Measurements from ENCODE around the gene RAD51D.
"Not testable (repeated sequence)": the region's sequence is repeated elsewhere in the genome, so short reads cannot be mapped to it uniquely, and the experiment has no call there.

The RAD51D gene

GRCh38 chr17:35119370-35120165 is at the start of gene RAD51D:
RAD51D (minus strand) TSS chr17:35119860; CDS start chr17:35119613, 247 bp downstream.
- DNase-seq, result no peak

GRCh38 chr17:35167666-35168065 is 48.0 kb upstream of the RAD51D start:
- DNase-seq, result no peak

DNA sequence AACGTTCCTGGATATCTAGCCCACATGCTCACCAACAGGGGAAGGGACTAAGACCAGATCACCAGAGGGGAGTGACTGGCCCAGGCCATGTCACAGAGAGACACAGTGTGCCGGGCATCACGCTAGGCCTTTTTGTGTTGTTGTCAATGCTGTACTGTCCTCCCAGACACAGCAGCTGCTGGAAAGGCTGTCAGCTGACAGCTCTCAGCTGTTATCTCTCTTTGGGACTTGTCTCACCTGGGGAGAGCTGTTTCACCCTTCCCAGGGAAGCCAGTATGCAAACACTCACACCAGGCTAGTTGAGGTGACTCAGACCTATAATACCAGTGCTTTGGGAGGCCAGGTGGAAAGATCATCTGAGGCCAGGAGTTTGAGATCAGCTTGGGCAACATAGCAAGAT is 47.4 kb upstream of the RAD51D start:
- DNase-seq, result no peak

DNA sequence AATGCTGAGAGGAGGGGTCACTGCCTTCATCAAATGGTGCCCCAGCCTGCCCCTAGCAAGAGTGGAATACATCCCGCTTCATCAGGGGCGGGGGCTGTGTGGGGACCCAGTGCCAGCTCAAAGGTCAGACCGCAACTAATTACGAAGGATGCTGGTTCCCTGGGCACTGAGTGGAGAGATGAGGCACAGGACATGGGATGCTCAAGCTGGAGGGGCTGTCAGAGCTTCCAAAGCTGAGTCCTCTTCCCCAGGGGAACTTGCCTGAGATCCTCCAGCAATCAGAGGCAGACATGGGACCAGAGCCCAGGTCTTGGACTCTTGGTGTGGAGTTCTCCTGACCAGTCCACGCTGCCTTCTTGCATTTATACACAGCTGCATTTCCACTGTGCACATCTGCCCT is 46.9 kb upstream of the RAD51D start:
- DNase-seq, result no peak

DNA sequence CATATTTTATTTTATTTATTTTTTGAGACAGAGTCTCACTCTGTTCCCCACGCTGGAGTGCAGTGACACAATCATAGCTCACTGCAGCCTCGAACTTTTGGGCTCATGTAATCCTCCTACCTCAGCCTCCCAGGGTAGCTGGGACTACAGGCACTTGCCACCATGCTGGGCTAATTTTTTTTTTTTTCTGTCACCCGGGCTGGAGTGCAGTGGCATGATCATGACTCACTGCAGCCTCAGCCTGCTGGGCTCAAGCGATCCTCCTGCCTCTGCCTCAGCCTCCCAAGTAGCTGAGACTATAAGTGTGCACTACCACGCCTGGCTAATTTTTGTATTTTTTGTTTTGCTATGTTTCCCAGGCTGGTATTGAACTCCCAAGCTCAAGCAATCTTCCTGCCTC is 45.1 kb upstream of the RAD51D start:
- no peak for DNase-seq

- DNase-seq, result no peak
Observed at GRCh38 chr17:35163886-35164285, 44.2 kb upstream of the RAD51D start.

DNA sequence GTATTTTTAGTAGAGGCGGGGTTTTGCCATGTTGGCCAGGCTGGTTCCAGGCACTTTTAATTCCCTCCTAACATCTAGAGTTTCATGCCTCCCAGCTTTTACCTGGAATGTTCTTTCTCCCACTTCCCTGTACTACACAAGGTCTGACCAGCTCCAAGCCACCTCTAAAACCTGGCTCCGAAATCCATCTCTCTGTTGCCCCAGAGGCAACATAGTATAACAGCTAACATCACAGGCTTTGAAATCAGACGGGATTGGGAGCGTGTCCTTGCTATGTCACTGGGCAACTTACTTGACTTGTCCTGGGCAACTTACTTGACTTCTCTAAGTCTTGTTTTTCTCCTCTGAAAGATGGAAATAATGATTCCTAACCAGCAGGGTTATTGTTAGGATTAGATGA is 43.1 kb upstream of the RAD51D start:
- DNase-seq, result no peak

DNA sequence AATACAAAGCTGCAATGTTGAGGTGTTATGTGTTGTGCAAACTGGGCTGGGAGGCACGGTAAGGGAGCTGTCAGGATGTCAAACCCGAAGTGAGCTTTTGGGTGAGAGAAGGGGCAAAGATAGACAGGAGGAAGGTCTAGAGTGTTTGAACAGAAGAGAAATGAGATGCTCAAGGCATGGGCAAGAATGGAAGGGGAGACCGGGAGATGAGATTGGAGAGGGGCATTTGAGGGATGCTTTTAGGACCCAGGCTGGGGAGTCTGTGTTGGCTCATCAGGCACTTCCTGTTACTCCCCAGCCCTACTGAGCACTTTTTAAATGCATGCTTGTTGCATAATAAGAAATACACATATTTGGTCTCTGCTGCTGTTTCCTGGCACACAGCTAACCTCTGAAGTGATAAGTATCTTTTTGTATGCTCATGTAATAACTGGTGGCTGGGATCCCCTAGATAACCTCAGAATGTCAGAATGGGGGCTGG is 41.7 kb upstream of the RAD51D start:
- DNase-seq, result no peak

DNA sequence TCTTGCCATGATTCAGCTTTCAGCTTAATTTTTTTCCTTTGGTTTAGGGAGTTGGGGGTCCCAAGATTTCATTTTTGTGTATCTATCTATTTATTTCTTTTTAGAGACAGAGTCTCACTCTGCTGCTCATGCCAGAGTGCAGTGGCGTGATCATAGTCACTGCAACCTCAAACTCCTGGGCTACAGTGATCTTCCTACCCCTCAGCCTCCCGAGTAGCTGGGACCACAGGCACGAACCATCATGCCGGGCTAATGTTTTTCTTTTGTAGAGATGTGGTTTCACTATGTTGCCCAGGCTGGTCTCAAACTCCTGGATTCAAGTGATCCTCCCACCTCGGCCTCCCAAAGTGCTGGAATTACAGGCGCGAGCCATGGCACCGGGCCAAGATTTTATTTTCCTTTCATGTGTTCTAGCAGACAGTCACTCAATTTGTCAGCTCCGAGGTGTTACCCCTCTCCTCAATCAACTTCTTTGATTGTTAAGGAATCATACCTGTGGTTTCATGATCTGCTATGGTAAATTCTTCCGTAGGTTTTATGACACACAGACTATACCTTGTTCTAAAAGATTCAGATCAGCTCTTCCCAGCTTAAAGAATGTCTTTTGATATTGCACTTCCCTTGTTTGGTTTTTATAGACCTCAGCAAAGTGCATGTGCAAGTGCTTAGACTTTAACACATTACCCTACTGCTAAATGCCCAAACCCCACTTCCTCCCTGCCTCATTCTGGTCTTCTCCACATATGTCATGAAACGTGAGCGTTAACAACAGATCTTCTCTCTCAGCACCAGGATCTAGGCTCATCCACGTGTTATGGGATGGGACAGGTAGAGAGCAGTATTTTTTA is 40.9 kb upstream of the RAD51D start:
- no peak for DNase-seq

DNA sequence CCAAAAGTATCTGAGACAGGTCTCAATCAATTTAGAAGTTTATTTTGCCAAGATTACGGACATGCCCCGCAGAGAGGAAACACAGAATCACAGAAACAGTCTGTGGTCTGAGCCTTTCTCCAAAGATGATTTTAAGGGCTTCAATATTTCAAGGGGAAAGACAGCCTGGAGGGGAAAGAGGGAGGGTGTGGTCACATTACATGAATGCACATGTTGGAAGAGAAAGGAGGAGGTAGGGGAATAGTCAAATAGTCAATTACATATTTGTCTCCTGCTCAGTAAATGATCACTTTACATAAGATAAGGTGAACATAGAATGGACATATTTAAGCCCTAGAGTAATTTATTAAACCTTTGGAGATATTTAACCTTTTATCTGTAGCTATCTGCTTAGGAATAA is 40.3 kb upstream of the RAD51D start:
- no peak for DNase-seq

- no peak for DNase-seq
Observed at GRCh38 chr17:35155246-35155645, 35.6 kb upstream of the RAD51D start.

DNA sequence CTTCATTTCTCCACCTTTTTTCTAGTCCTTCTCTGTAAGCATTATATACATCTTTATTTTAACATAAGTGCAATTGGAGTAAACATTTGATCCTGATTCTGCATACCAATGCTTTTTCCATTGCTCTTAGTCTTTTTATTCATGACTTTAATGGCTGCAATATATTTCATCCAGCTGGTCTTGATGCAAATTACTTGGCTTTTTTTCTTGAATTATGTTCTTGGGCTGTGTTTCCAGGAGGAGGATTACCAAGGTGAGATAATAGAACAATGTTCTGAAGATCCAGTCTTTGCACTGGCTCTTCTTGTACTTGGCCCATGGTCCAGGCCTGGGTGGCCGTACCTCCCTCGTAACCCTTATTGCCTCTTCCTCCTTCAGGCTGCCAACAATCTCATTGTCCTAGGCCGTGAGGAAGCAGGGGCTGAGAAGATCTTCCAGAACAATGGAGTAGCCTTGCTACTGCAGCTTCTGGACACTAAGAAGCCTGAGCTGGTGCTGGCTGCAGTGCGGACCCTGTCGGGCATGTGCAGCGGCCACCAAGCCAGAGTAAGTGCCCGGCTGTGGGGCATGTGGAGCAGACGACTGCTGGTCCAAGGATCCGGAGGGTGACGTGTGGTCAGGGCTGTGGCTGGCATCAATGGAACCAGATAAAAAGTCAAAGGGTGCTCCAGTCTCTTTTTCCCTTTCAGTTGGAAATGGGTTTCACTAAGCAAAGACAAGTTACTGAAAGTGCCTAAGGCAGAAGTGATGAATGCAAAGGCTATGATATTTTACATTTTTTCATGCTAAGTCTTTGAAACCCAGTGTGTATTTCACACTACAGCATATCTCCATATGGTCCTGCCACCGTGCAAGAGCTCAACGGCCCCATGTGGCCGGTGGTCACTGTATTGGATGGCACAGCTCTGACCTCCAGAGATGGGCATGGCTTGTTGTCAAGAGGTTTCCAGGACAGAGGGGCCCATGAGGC is 34.8 kb upstream of the RAD51D start:
- no peak for DNase-seq

DNA sequence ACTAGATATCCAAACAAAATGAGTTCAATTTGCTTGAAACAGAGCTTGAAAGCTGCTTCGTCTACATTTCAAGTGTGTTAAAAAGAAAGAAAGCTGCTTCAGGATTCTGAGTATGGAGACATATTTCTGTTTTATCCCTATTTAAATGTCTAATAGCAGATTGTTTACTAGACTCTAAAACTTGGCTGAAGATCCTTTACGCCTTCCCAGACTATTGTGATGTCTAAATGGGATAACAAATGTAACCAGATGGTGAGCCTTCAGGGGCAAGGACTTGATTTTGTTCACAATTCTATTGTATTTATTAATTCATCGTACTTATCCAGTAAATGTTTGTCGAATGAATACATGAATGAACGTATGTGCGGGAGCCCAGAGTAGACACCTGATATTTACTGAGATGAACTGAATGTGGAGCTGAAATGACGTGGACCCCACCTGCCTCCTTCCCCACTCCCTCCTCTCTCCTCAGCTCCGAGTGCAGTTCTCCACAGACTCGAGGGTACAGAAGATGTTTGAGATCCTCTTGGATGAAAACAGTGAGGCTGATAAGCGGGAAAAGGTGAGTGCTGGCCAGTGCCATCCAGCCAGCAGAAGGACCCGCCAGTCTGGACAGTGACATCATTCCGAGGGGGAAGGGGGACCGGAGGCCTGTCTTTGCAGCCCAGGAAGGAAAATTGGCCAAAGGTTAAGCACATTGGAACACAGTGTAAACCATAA is 32.9 kb upstream of the RAD51D start:
- no peak for DNase-seq

- not testable (repeated sequence) for DNase-seq
Observed at GRCh38 chr17:35151080-35151479, 31.4 kb upstream of the RAD51D start.

DNA sequence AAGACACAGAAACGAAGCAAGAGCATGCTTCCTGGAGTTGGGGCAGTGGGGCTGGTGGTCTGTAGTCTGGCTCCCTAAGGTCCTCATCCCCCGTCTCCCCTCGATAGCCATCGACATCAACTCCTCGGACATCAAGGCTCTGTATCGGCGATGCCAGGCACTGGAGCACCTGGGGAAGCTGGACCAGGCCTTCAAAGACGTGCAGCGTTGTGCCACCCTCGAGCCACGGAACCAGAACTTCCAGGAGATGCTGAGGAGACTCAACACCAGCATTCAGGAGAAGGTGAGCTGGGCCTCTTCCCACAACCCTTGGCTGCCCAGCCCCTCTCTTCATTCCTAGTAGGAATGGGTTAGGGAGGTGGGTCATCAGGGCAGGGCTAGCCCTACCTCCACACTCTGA is 30.3 kb upstream of the RAD51D start:
- no peak for DNase-seq

- no peak for DNase-seq
Observed at GRCh38 chr17:35148144-35148543, 28.5 kb upstream of the RAD51D start.

DNA sequence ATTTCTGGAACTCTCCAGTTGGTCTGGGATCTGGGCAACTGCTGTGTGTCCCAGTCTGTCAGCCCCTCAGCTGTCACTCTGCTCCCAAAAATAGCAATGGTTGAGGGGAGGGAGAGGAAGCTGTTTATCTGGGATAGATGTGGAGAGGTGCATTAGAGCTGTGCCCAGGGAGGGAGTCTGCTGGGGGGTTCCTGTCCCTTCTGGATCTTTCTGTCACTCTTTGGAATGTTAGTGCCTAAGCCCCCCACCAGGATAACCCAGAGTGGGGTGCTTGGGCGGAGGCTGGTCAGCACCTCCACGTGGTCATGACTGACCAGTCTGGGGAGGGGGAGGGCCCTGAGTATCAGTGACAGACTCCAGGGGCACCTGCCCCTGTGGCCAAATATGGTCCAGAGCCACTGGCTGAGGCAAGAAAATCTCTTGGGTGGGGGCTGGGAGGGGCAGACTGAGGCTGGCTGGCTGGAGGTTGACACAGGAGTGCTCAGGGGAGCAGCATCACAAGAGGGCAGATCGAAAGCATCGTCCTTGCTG is 27.8 kb upstream of the RAD51D start, which contains the start of gene UNC45B:
TSS of gene UNC45B (plus strand) at position 443 of the 531 bp plus-strand sequence. CDS start 447 bp downstream, outside the sequence.
- DNase-seq, result no peak

DNA sequence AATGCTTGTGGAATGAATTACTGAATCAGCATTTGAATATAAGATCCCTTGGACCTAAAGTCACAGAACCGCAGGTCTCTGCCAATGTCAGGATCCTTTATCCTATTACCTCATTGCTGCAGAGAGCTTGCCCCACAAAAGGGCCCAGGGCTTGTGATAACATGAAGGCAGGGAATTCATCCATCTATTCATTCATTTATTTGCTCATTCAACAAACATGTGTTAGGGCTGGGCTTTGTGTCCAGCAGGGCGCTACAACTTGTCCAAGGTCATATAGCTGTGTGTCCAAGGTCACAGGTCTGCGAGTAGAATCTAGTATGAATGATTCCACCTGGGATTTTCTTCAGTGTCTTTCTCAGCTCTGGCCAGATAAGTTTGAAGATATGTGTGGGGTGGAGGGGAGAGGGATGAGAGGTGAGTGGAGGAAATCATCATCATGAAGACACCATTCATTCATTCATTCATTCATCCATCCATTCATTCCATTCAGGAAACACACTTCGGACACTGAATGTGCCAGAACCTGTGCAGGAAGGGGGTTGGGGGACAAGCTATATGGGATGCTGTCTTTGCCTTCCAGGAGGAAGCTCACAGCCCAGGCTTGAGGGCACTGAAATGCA is 26.7 kb upstream of the RAD51D start:
- DNase-seq, result no peak

DNA sequence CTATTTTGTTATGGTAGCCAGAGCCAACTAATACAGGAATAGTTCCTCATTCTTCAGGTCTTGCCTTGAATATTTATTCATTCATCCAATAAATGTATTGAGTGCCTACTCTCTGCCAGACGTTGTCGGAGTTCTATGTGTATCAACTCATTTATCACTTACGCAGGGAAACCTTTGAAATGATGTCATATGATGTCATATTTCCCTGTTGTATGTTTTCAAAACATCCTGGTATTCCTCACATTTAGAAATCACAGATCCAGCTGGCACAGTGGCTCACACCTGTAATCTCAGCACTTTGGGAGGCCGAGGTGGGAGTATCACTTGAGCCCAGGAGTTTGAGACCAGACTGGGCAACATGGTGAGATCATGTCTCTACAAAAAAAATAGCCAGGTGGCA is 25.2 kb upstream of the RAD51D start:
- no peak for DNase-seq

DNA sequence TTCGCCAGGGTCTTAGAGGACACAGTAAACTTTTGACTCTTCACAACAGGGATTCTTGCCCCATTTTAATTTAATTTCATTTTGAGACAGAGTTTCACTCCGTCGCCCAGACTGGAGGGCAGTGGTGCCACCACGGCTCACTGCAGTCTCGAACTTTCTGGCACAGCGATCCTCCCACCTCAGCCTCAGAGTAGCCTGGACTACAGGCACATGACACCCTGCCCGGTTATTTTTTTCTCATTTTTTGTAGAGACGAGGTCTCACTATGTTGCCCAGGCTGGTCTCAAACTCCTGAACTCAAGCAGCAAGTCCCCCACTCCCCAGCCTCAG is 22.8 kb upstream of the RAD51D start:
- DNase-seq, result no peak

Measured in SIG-M5 (cell line).